ENCODE data around the gene GPR89B. TPM values are rescaled to one million over a fixed set of nuclear protein-coding genes. Genes with fewer than 3 reads are reported as not detected.
"Not testable (repeated sequence)": the region's sequence is repeated elsewhere in the genome, so short reads cannot be mapped to it uniquely, and the experiment has no call there.

GPR89B gene
- polyA plus RNA-seq, 2 donors, result 7.6 to 9.7 TPM

- H3K9me3 ChIP-seq (ENCODE audit: control insufficient read depth in 2 of 2, insufficient read depth in 1 of 2, low read depth in 1 of 2, low read length in 1 of 2); H3K36me3 ChIP-seq (ENCODE audit: control insufficient read depth in 2 of 2, insufficient read depth in 2 of 2, low read length in 1 of 2); H3K27me3 ChIP-seq (ENCODE audit: control insufficient read depth in 1 of 2, insufficient read depth in 2 of 2, low read length in 2 of 2); H3K4me1 ChIP-seq (ENCODE audit: control insufficient read depth in 2 of 2, insufficient read depth in 2 of 2, low read length in 1 of 2); H3K4me3 ChIP-seq (ENCODE audit: low read depth in 1 of 2, low read length in 2 of 2); H3K27ac ChIP-seq (ENCODE audit: low read depth in 2 of 2, low read length in 1 of 2): not testable (repeated sequence)
- 63 to 70% methylated on average over 33 to 39 of the region's 48 CpGs for WGBS, 2 donors
Measured at GRCh38 chr1:148013177-148014144, 85.2 kb downstream of the GPR89B start.

- not testable (repeated sequence) for H3K27me3 ChIP-seq (ENCODE audit: control insufficient read depth in 1 of 2, insufficient read depth in 2 of 2, low read length in 2 of 2); H3K9me3 ChIP-seq (ENCODE audit: control insufficient read depth in 2 of 2, insufficient read depth in 1 of 2, low read depth in 1 of 2, low read length in 1 of 2); H3K36me3 ChIP-seq (ENCODE audit: control insufficient read depth in 2 of 2, insufficient read depth in 2 of 2, low read length in 1 of 2); H3K27ac ChIP-seq (ENCODE audit: low read depth in 2 of 2, low read length in 1 of 2); H3K4me1 ChIP-seq (ENCODE audit: control insufficient read depth in 2 of 2, insufficient read depth in 2 of 2, low read length in 1 of 2)
- H3K4me3 ChIP-seq (ENCODE audit: low read depth in 1 of 2, low read length in 2 of 2), result peak overlapping the region in 1 of 2 donors; percentile 19
- 3 to 6% methylated on average over 15 to 52 of the region's 58 CpGs for WGBS, 2 donors
Measured at GRCh38 chr1:148014289-148015200, 86.3 kb downstream of the GPR89B start.

GRCh38 chr1:148024918-148025317 is 96.7 kb downstream of the GPR89B start:
- not testable (repeated sequence) for H3K4me1 ChIP-seq (ENCODE audit: control insufficient read depth in 2 of 2, insufficient read depth in 2 of 2, low read length in 1 of 2); H3K27me3 ChIP-seq (ENCODE audit: control insufficient read depth in 1 of 2, insufficient read depth in 2 of 2, low read length in 2 of 2); H3K36me3 ChIP-seq (ENCODE audit: control insufficient read depth in 2 of 2, insufficient read depth in 2 of 2, low read length in 1 of 2); H3K9me3 ChIP-seq (ENCODE audit: control insufficient read depth in 2 of 2, insufficient read depth in 1 of 2, low read depth in 1 of 2, low read length in 1 of 2); H3K27ac ChIP-seq (ENCODE audit: low read depth in 2 of 2, low read length in 1 of 2); H3K4me3 ChIP-seq (ENCODE audit: low read depth in 1 of 2, low read length in 2 of 2)
- 90 to 91% methylated on average over 5 of the region's 5 CpGs for WGBS, 2 donors

- H3K9me3 ChIP-seq (ENCODE audit: control insufficient read depth in 2 of 2, insufficient read depth in 1 of 2, low read depth in 1 of 2, low read length in 1 of 2); H3K36me3 ChIP-seq (ENCODE audit: control insufficient read depth in 2 of 2, insufficient read depth in 2 of 2, low read length in 1 of 2); H3K27ac ChIP-seq (ENCODE audit: low read depth in 2 of 2, low read length in 1 of 2); H3K27me3 ChIP-seq (ENCODE audit: control insufficient read depth in 1 of 2, insufficient read depth in 2 of 2, low read length in 2 of 2); H3K4me1 ChIP-seq (ENCODE audit: control insufficient read depth in 2 of 2, insufficient read depth in 2 of 2, low read length in 1 of 2); H3K4me3 ChIP-seq (ENCODE audit: low read depth in 1 of 2, low read length in 2 of 2): not testable (repeated sequence)
- WGBS, 2 donors, result 88 to 90% methylated on average over 2 to 3 of the region's 4 CpGs
Measured at GRCh38 chr1:148027004-148027403, 98.8 kb downstream of the GPR89B start.

GRCh38 chr1:148032247-148032646 is 104.0 kb downstream of the GPR89B start:
- H3K4me1 ChIP-seq (ENCODE audit: control insufficient read depth in 2 of 2, insufficient read depth in 2 of 2, low read length in 1 of 2); H3K27me3 ChIP-seq (ENCODE audit: control insufficient read depth in 1 of 2, insufficient read depth in 2 of 2, low read length in 2 of 2); H3K9me3 ChIP-seq (ENCODE audit: control insufficient read depth in 2 of 2, insufficient read depth in 1 of 2, low read depth in 1 of 2, low read length in 1 of 2); H3K27ac ChIP-seq (ENCODE audit: low read depth in 2 of 2, low read length in 1 of 2); H3K36me3 ChIP-seq (ENCODE audit: control insufficient read depth in 2 of 2, insufficient read depth in 2 of 2, low read length in 1 of 2); H3K4me3 ChIP-seq (ENCODE audit: low read depth in 1 of 2, low read length in 2 of 2): not testable (repeated sequence)
- 55 to 100% methylated on average over 1 to 2 of the region's 3 CpGs for WGBS, 2 donors

GRCh38 chr1:148032690-148033089 is 104.5 kb downstream of the GPR89B start:
- not testable (repeated sequence) for H3K9me3 ChIP-seq (ENCODE audit: control insufficient read depth in 2 of 2, insufficient read depth in 1 of 2, low read depth in 1 of 2, low read length in 1 of 2); H3K27ac ChIP-seq (ENCODE audit: low read depth in 2 of 2, low read length in 1 of 2); H3K4me3 ChIP-seq (ENCODE audit: low read depth in 1 of 2, low read length in 2 of 2); H3K36me3 ChIP-seq (ENCODE audit: control insufficient read depth in 2 of 2, insufficient read depth in 2 of 2, low read length in 1 of 2); H3K27me3 ChIP-seq (ENCODE audit: control insufficient read depth in 1 of 2, insufficient read depth in 2 of 2, low read length in 2 of 2); H3K4me1 ChIP-seq (ENCODE audit: control insufficient read depth in 2 of 2, insufficient read depth in 2 of 2, low read length in 1 of 2)
- WGBS, 2 donors, result no CpG with 5 or more reads among the region's 25 CpGs

GRCh38 chr1:148033147-148033546 is 104.9 kb downstream of the GPR89B start:
- not testable (repeated sequence) for H3K4me1 ChIP-seq (ENCODE audit: control insufficient read depth in 2 of 2, insufficient read depth in 2 of 2, low read length in 1 of 2); H3K27me3 ChIP-seq (ENCODE audit: control insufficient read depth in 1 of 2, insufficient read depth in 2 of 2, low read length in 2 of 2); H3K36me3 ChIP-seq (ENCODE audit: control insufficient read depth in 2 of 2, insufficient read depth in 2 of 2, low read length in 1 of 2); H3K27ac ChIP-seq (ENCODE audit: low read depth in 2 of 2, low read length in 1 of 2); H3K9me3 ChIP-seq (ENCODE audit: control insufficient read depth in 2 of 2, insufficient read depth in 1 of 2, low read depth in 1 of 2, low read length in 1 of 2); H3K4me3 ChIP-seq (ENCODE audit: low read depth in 1 of 2, low read length in 2 of 2)
- WGBS, 2 donors, result 14 to 18% methylated on average over 10 to 12 of the region's 16 CpGs

- peak overlapping the region in 1 of 2 donors; percentile 37 for H3K4me3 ChIP-seq (ENCODE audit: low read depth in 1 of 2, low read length in 2 of 2)
- not testable (repeated sequence) for H3K36me3 ChIP-seq (ENCODE audit: control insufficient read depth in 2 of 2, insufficient read depth in 2 of 2, low read length in 1 of 2)
- 5 to 14% methylated on average over 4 to 6 of the region's 21 CpGs for WGBS, 2 donors
Measured at GRCh38 chr1:148037850-148038461, 109.7 kb downstream of the GPR89B start.

GRCh38 chr1:148038462-148039333 is 110.5 kb downstream of the GPR89B start:
- not testable (repeated sequence) for H3K36me3 ChIP-seq (ENCODE audit: control insufficient read depth in 2 of 2, insufficient read depth in 2 of 2, low read length in 1 of 2); H3K9me3 ChIP-seq (ENCODE audit: control insufficient read depth in 2 of 2, insufficient read depth in 1 of 2, low read depth in 1 of 2, low read length in 1 of 2); H3K4me1 ChIP-seq (ENCODE audit: control insufficient read depth in 2 of 2, insufficient read depth in 2 of 2, low read length in 1 of 2); H3K27me3 ChIP-seq (ENCODE audit: control insufficient read depth in 1 of 2, insufficient read depth in 2 of 2, low read length in 2 of 2)
- WGBS, 2 donors, result 0 to 1% methylated on average over 18 to 19 of the region's 38 CpGs
- Histone ChIP-seq H3K27ac (ENCODE audit: low read depth in 2 of 2, low read length in 1 of 2) (peak overlapping the region; percentile 63 to 71), H3K4me3 (ENCODE audit: low read depth in 1 of 2, low read length in 2 of 2) (peak overlapping the region; percentile 24 to 37)

More at GRCh38 chr1:148037850-148038461, 109.7 kb downstream of the GPR89B start:
- H3K27me3 ChIP-seq (ENCODE audit: control insufficient read depth in 1 of 2, insufficient read depth in 2 of 2, low read length in 2 of 2); H3K9me3 ChIP-seq (ENCODE audit: control insufficient read depth in 2 of 2, insufficient read depth in 1 of 2, low read depth in 1 of 2, low read length in 1 of 2); H3K27ac ChIP-seq (ENCODE audit: low read depth in 2 of 2, low read length in 1 of 2); H3K4me1 ChIP-seq (ENCODE audit: control insufficient read depth in 2 of 2, insufficient read depth in 2 of 2, low read length in 1 of 2): not testable (repeated sequence)

Measured in esophagus (tissue), 2 donors.